NCI-H128 (cell line): ENCODE data around the gene SGSM2.
A peak's percentile ranks its signal among the peaks of the same experiment; 100 is the strongest.
"Not testable (repeated sequence)": the region's sequence is repeated elsewhere in the genome, so short reads cannot be mapped to it uniquely, and the experiment has no call there.

Experiments
- DNase-seq: peaks from one replicate; lab custom pipeline; 2025; ENCODE audit not compliant: unreplicated experiment; lab: John Stamatoyannopoulos, UW

SGSM2 gene, protein sequence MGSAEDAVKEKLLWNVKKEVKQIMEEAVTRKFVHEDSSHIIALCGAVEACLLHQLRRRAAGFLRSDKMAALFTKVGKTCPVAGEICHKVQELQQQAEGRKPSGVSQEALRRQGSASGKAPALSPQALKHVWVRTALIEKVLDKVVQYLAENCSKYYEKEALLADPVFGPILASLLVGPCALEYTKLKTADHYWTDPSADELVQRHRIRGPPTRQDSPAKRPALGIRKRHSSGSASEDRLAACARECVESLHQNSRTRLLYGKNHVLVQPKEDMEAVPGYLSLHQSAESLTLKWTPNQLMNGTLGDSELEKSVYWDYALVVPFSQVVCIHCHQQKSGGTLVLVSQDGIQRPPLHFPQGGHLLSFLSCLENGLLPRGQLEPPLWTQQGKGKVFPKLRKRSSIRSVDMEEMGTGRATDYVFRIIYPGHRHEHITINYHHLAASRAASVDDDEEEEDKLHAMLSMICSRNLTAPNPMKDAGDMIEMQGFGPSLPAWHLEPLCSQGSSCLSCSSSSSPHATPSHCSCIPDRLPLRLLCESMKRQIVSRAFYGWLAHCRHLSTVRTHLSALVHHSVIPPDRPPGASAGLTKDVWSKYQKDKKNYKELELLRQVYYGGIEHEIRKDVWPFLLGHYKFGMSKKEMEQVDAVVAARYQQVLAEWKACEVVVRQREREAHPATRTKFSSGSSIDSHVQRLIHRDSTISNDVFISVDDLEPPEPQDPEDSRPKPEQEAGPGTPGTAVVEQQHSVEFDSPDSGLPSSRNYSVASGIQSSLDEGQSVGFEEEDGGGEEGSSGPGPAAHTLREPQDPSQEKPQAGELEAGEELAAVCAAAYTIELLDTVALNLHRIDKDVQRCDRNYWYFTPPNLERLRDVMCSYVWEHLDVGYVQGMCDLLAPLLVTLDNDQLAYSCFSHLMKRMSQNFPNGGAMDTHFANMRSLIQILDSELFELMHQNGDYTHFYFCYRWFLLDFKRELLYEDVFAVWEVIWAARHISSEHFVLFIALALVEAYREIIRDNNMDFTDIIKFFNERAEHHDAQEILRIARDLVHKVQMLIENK

DNA sequence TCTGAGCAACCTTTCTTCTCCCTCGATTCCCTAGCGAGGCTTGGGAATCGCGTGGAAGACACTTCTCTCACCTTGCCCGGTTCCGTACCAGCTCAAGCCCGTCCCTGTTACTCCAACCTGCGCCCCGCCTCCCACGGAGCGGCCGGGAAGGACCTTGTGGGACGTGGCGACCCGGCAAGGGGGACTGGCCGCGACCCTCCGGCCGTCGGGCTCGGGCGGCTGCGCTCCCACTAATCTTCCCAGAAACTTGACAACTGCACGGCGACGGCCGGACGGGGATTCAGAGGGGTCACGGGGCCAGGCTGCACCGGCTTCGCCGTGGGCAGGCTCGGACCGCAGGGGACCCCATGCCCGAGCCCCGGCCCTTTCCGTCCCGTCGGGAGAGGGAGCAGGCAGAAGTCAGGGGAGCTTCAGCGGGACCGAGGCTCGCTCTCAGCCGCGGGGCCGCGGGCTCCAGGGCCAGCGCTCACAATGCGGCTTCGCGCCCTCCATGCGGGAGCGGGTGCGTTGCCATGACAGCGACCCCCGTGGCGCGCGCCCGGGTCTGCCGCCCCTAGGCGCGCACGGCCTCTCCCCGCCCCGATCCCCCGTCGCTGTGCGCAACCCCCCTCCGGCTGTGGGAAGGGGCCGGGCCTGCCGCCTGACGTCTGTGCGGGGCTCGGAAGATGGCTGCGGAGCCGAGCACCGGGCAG lies at the start of gene SGSM2:
SGSM2 (plus strand) TSS at position 650 of the 692 bp plus-strand sequence. CDS start 188 bp downstream, outside the sequence.
- DNase-seq: no peak

- DNase-seq: no peak
Observed at GRCh38 chr17:2289878-2290478, 47.3 kb upstream of the SGSM2 start.

DNA sequence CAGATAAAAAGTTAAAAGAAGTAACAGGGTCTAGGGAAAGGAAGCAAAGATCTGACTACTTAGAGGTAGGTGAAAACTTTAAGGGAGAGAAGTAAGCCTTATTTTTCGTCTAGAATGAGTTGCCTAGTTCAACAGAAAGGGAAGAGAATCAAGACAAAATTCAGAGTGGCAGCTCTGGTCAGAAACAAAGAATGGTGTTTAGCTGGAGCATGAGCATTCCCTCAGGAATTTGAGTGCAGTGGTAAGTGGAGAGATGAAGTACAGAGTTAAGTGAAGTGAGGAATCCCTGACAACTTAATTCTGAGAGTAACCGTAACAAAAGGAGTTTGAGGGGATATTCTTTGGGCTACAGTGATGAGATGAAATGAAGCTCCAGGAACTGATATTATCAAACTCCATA lies 45.2 kb upstream of the SGSM2 start:
- DNase-seq: no peak

DNA sequence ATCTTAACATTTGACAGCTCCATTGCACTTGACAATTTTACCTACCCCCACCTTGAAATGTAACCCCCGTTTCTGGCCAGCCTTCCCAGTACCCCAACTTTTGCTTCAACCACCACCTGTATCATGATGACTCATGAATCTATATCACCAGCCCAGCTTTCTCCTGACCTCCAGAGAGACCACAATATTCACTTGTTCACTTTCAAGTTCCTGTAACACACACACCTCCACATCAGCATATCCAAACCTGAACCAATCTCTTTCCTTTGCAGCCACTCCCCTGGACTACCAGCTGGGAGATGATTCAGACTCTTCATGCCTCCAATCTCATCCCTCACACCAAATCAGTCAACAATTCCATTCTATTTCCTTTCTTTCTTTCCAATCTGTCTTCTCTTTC lies 41.7 kb upstream of the SGSM2 start:
- DNase-seq: no peak

DNA sequence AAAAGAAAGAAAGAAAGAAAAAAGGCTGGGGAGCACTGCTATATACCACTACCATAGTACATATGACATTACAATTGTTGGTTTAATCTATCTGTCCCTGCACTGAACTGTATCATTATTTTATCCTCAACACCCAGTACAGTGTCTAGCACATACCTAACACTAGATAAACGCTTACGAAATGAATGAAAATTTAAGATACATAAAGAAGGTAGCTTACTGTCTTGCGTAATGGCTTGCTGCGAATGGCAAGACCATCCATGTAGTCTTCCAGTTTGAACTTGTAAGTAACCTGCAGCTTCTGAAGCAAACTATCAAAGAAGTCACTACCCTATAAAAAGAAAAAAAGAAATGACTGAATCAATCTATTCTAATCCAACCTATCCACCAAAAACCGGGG lies 40.3 kb upstream of the SGSM2 start:
- no peak for DNase-seq

DNA sequence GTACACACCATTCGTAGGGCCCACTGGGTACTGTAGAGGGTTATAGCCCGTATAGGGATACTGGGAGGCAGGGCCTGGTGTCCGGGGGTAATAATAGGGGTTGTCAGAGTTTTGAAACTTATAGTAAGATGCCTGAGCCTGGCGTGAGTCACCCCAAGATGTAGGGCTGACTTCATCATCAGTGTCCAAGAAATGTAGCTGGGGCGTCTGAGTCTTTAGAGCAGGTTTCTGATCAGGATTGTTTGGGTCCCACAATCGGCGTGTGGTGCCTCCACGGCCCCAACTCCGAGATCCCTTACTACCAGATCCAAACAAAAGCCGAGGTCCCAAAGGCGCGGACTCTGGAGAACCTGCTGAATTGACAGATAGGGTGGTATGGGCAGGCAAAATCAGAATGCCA lies 38.2 kb upstream of the SGSM2 start:
- no peak for DNase-seq

DNA sequence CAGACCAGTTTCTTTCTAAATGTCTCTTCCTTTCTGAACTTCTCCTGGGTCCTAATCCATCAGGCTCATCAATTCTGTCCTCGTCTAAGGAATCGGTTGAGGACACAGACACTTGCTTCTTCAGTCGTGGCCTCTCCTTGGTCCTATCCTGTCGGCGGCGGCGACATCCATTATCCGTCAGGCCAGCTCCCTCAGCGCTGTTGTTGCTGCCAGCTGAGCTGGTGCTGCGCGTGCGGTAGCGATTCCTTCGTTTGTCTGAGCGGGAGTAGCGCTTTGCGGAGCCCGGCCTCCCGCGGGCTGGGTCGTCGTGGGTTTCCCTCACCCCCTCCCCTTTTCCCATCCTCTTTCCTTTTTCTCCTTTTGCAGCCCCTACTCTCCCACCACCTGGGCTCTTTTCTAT lies 37.5 kb upstream of the SGSM2 start:
- no peak for DNase-seq

DNA sequence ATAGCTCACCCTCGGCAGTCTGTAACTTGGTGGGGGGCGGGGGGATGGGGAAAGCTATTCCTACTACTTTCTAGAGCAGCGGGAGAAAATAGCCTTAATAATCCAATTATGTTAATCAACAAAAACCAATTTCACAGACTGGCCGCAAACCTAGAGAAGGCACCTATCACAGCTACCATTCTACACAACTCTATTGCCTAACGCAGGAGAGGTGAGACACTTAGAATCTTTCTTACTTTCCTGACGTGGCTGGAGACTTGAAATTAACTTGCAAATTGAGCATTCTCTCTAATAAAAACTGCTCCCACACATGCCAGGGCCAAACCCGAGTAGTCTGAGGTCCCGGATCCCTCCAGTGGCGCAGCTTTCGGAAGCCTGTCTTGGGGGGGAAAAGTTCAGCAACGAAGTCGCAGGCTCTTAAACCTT lies 34.5 kb upstream of the SGSM2 start:
- no peak for DNase-seq

- peak; percentile 78 for DNase-seq
Observed at GRCh38 chr17:2303204-2304188, 33.8 kb upstream of the SGSM2 start, which contains the start of the genes SMG6 and SRR. SMG6 (minus strand) TSS chr17:2303785; CDS start chr17:2303720, 65 bp downstream. SRR (plus strand) TSS chr17:2303950; CDS start chr17:2315561, 11,611 bp downstream.

- DNase-seq: no peak
Observed at GRCh38 chr17:2304931-2305330, 32.4 kb upstream of the SGSM2 start.

DNA sequence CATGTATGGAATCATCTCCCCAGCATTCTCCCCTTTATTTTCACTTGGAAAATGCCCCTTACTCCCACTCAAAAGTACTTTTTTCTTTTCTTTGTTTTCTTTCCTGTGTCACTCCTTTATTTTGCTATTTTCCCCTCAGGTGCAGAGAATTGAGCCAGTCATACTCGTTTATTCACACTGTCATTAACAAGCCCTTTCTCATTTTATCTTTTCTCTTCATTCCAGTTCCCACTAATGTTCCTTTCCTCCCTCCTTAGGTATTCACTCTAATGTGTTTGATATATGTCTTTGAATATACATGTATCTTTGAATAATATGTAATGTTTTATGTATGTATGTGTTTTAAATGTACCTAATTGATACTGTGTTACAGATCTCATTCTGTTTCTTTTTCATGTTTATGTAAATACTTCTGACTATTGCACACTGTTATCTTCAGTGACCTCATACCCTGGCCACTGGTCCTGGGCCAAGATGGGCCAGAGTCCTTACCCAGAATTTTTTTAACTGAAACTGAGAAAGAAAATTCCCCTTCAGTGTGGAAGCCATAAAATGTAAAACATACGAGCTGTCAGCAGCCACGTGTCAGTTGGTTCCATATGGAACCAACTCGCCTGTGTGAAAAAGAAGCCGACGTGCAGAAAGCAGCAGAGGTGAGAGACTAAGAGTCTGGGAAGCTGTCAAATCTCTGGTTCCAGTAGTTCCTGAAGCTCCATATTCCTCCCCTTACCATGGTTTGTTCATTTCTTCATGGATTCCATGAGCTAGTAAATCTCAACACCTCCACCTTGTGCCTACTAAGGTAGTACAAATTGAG lies 27.8 kb upstream of the SGSM2 start:
- no peak for DNase-seq

DNA sequence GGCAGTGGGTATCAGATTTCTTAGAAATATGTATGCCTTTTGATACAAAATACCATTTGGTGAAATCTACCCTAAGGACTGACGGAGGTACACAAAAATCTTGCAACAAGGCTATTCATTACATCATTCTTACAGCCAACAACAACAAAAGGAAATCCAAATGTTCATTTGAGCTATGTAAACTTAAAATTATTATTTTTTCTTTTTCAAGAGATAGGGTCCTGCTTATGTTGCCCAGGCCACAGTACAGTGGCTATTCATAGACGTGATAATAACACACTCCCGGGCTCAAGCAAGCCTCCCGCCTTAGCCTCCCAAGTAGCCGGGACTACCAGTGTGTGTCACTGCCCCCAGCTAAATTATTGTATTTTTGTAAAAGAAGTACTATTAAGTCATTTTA lies 24.6 kb upstream of the SGSM2 start:
- no peak for DNase-seq

DNA sequence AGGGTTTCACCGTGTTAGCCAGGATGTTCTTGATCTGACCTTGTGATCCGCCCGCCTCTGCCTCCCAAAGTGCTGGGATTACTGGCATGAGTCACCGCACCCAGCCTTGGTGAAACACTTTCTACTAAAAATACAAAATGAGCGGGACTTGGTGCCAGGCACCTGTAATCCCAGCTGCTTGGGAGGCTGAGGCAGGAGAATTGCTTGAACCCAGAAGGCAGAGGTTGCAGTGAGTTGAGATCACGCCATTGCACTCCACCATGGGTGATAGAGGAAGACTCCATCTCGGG lies 20.4 kb upstream of the SGSM2 start:
- not testable (repeated sequence) for DNase-seq

- DNase-seq: no peak
Observed at GRCh38 chr17:2317796-2318195, 19.5 kb upstream of the SGSM2 start.

- no peak for DNase-seq
Observed at GRCh38 chr17:2319051-2319450, 18.2 kb upstream of the SGSM2 start.

DNA sequence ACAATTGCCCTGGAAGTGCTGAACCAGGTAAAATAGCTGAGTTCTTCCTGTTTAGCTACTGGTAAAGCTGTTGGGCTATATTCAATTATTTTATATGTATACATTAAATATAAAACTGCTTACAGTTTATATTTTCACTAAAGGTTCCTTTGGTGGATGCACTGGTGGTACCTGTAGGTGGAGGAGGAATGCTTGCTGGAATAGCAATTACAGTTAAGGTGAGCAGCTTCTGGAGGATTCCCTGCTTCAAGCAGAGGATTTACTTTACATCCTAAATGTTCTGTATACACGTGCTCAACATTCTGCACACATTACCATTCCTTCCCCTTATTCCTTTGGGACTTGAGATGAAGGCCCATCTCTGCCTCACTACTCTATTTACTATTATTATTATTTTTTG lies 15.9 kb upstream of the SGSM2 start:
- DNase-seq: no peak

- no peak for DNase-seq
Observed at GRCh38 chr17:2323629-2324314, 13.5 kb upstream of the SGSM2 start.

GRCh38 chr17:2331303-2331702 lies 6.0 kb upstream of the SGSM2 start:
- DNase-seq: no peak
